ENCODE results near the gene CPLANE2. TPM values are rescaled to one million over a fixed set of nuclear protein-coding genes. Genes with fewer than 3 reads are reported as not detected.
"Not testable (repeated sequence)": the region's sequence is repeated elsewhere in the genome, so short reads cannot be mapped to it uniquely, and the experiment has no call there.

The CPLANE2 gene
- total and polyA plus RNA-seq, 2 of the 4 experiments (the other 2 are of a cell fraction): 3.2 to 5.8 TPM

DNA sequence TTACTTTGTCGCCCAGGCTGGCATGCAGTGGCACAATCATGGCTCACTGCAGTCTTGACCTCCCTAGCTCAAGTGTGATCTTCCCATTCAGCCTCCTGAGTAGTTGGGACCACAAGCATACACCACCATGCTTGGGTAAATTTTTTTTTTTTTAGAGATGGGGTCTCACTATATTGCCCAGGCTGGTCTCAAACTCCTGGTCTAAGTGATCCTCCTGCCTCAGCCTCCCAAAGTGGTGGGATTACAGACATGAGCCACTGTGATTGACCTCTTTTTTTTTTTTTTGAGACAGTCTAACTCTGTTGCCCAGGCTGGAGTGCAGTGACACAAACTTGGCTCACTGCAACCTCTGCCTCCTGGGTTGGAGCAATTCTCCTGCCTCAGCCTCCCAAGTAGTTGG lies 9.3 kb upstream of the CPLANE2 start:
- H3K9me3 ChIP-seq (ENCODE audit: control insufficient read depth, insufficient read depth, low read length); H4K8ac ChIP-seq (ENCODE audit: low read depth in 2 of 2, low read length in 2 of 2); H3K27ac ChIP-seq (ENCODE audit: insufficient read depth, low read length); H3K56ac ChIP-seq (ENCODE audit: extremely low read depth, insufficient read depth, low read length); H3K4me3 ChIP-seq (ENCODE audit: insufficient read depth, low read depth, low read length); intact Hi-C loops (cut with micrococcal nuclease); dilution Hi-C loops (cut with HindIII; ENCODE audit: low sequenced_read_pairs, unreplicated experiment); in situ Hi-C loops (cut with MboI; ENCODE audit: low sequenced_read_pairs); BruUV-seq (replicated peaks); H3K23ac ChIP-seq (ENCODE audit: low read depth, low read length); H3K4ac ChIP-seq (ENCODE audit: low read depth, low read length); DNase-seq; H3K27me3 ChIP-seq (ENCODE audit: control insufficient read depth, insufficient read depth, low read length); H4K91ac ChIP-seq (ENCODE audit: insufficient read depth, low read depth, low read length); H4K5ac ChIP-seq (ENCODE audit: low read depth, low read length); H3K9ac ChIP-seq (ENCODE audit: low read depth, low read length); H2AK9ac ChIP-seq (replicated peaks; ENCODE audit: low read depth, low read length, poor library complexity); H2BK20ac ChIP-seq (ENCODE audit: low read depth, low read length); H2BK120ac ChIP-seq (ENCODE audit: low read depth, low read length); H3K4me2 ChIP-seq (ENCODE audit: low read depth, low read length); H3K14ac ChIP-seq (replicated peaks; ENCODE audit: low read depth, low read length); H4K20me1 ChIP-seq (ENCODE audit: insufficient read depth, low read length); ATAC-seq (ENCODE audit: low read depth); POLR2A ChIA-PET (ENCODE audit: unreplicated experiment); H2BK15ac ChIP-seq (ENCODE audit: low read depth, low read length); H2BK5ac ChIP-seq (ENCODE audit: low read depth, low read length, poor library complexity, severe bottlenecking); H2AK5ac ChIP-seq (ENCODE audit: low read depth, low read length); H2AFZ ChIP-seq (replicated peaks; ENCODE audit: low read length, poor library complexity); H3K18ac ChIP-seq (ENCODE audit: low read depth, low read length): not testable (repeated sequence)
- WGBS, 2 experiments (ENCODE audit: extremely low coverage in 2 of 2, insufficient read length in 1 of 2): no CpG with 5 or more reads among the region's 1 CpG
- Histone ChIP-seq H3K4me1 (ENCODE audit: control insufficient read depth, insufficient read depth, low read length) (peaks cover 17% of the 10 kb centered on the region), H3K9me1 (ENCODE audit: insufficient read depth, low read length) (peaks cover 20% of the 10 kb centered on the region), H3K36me3 (ENCODE audit: control insufficient read depth, insufficient read depth, low read length) (peaks cover 15% of the 10 kb centered on the region), H3K79me1 (ENCODE audit: low read depth in 1 of 2, low read length in 2 of 2) (peaks cover 13 to 28% of the 10 kb centered on the region in 2 experiments)
- CTCF ChIA-PET: interaction anchor here (0.6 kb wide), 1 partner anchor 20 kb away, joined by 6 read pairs; no protein-coding TSS in a partner anchor

All from IMR-90 (cell line).